GM19395 (cell line): Measurements from ENCODE around the gene LARP1B.
"Not testable (repeated sequence)": the region's sequence is repeated elsewhere in the genome, so short reads cannot be mapped to it uniquely, and the experiment has no call there.

Experiments
- ATAC-seq: cut with Tn5 transposase; IDR thresholded peaks from one replicate; pipeline ENCODE4 v1.9.1; 2021; ENCODE audit warnings: mild to moderate bottlenecking, moderate library complexity; ENCODE audit not compliant: unreplicated experiment

Gene LARP1B

DNA sequence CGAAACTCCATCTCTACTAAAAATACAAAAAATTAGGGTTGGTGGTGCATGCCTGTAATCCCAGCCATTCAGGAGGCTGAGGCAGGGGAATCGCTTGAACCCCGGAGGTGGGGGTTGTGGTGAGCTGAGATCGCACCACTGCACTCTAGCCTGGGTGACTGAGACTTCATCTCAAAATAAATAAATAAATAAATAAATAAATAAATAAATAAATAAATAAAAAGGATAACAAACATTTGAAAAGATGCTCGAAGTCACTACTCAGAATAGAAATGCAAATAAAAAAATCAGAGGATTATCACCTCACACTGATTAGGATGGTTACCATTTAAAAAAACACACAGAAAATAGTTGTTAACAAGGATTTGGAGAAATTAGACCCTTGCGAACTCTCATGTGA, 73.8 kb downstream of the LARP1B start:
- no peak for ATAC-seq

DNA sequence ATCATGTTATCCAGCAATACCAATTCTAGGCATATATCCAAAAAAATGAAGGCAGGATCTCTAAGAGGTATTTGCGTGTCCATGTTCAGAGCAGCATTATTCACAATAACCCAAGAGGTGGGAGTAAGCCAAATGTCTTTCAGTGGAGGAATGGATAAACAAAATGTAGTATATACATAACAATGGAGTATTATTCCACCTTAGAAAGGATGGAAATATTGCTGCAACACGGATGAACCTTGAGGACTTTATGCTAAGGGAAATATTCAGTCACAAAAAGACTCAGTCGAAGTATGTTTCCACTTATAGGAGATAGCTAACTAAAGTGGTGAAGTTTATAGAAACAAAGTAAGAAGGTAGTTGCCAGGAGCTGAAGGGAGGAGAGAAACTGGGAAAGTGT, 74.3 kb downstream of the LARP1B start:
- ATAC-seq, result no peak

DNA sequence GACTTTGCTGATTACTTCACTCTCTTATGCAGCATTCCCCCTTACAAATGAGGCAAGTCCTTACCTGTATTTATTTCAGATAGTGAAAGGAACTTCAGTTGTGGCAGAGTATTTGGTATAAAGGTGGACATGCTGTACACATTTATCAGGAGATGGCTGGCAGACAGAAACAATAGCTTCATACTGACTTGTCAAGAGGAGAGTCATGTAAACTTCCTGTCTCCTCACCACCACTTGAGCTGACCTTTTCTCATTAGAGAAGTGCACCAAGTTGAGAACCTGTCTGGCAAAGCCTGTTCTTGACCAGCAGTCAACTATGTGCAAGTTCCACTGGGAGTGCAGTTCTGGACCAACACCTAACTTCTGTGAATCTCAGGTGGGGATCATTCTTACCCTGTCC, 80.8 kb downstream of the LARP1B start:
- no peak for ATAC-seq

DNA sequence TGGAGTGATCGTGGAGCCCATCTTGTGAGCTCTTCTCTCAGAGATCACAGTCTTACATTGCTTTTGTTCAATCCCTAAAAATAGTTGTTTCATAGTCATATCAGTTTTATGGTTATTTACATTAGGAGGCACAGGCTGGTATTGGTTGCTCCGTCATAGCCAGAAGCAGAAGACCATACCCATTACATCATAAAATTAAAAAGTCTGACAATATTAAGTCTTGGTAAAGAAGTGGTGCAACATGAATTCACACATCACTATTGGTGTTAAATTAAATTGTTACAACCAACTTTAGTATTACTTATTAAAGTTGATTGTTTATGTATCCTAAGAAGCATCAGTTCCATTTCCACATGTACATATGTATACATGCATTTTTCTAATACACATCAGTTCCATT, 84.6 kb downstream of the LARP1B start:
- no peak for ATAC-seq

DNA sequence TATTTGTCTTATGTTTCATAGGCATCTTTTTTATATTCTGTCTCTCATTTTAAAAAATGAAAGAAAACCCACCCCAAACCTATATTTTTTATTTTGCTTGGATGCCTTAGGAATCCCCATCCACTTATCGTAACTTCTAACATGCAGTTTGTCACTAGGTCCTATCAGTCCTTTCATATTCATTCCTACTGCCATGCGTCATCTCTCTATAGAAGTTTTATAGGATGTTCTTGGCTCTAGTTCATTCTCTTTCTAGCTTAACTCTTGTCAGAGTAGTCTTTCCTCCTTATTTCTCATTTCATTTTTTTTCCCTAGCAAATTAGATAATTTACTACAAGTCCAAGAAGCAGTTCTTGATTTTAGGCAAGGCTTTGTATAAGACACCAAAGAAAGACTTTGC, 92.7 kb downstream of the LARP1B start:
- ATAC-seq, result no peak

DNA sequence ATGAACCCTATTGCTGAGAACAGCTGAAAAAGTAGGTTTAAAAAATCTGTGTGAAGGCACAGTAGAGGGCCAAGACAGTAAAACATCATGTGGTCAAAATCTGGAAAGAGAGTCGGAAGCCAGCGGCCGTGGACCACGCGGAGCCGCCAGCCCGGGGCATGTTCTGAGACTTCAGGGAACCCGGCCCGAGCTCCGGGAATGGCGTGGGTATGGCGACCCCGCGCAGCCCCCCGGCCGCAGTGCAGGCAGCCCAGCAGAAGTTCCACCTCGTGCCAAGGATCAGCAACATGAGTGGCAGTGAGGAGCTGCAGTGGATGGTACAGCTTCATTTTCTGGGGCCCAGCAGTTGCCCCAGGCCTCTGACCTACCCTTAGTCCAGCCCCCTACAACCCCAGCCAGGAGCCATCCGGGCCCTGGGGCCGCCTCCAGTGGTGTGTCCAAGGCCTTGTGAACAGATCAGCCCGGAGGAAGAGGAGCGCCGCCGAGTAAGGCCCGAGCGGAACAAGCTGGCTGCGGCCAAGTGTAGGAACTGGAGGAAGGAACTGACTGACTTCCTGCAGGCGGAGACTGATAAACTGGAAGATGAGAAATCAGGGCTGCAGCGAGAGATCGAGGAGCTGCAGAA, 94.2 kb downstream of the LARP1B start:
- no peak for ATAC-seq

DNA sequence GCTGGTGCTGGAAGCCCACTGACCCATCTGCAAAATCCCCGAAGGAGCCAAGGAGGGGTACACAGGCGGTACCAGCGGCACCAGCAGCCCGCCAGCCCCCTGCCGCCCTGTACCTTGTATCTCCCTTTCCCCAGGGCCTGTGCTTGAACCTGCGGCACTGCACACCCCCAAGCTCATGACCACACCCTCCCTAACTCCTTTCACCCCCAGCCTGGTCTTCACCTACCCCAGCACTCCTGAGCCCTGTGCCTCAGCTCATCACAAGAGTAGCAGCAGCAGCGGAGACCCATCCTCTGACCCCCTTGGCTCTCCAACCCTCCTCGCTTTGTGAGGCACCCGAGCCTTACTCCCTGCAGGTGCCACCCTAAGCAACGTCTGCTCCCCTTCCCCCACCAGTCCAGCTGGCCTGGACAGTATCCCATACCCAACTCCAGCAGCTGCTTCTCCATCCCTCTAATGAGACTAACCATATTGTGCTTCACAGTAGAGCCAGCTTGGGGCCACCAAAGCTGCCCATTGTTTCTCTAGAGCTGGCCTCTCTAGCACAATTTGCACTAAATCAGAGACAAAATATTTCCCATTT, 94.9 kb downstream of the LARP1B start:
- no peak for ATAC-seq

DNA sequence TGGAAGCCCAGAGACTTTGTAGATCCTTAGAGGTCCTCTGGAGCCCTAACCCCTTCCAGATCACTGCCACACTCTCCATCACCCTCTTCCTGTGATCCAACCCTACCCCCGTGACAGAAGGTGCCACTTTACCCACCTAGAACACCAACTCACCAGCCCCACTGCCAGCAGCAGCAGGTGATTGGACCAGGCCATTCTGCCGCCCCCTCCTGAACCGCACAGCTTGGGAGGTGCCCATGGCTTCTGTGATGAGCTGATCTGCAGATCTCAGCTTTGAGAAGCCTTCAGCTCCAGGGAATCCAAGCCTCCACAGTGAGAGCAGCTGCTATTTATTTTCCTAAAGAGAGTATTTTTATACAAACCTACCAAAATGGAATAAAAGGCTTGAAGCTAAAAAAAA, 95.4 kb downstream of the LARP1B start:
- not testable (repeated sequence) for ATAC-seq

DNA sequence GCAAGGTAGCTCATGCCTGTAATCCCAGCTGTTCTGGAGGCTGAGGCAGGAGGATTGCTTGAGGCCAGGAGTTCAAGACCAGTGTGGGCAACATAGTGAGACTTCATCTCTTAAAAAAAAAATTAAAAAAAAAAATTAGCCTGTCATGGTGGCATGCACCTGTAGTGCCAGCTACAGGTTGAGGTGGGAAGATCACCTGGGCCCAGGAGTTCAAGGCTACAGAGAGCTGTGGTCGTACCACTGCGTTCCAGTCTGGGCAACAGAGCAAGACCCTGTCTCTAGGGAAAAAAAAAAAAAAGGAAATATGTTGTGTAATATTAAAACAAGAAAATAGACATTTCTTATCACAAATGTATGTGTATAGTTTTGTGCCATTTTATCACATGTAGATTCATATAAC, 97.8 kb downstream of the LARP1B start:
- ATAC-seq, result no peak

DNA sequence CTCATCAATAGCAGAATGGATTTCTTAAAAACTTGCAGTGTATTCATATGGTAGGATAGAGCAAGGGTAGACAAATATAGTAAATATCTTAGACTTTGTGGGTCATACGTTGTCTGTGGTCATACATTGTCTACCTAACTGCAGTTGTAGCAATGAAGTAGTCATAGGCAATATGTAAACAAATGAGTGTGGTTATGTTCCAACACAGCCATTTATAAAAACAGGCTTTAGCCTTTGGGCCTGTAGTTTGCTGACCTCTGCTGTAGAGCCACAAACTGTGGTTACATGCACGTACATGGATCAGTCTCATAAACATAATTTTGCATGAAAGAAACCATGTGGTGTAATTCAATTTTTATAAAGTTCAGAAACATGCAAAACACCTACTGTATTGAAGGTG, 98.9 kb downstream of the LARP1B start:
- ATAC-seq, result no peak

DNA sequence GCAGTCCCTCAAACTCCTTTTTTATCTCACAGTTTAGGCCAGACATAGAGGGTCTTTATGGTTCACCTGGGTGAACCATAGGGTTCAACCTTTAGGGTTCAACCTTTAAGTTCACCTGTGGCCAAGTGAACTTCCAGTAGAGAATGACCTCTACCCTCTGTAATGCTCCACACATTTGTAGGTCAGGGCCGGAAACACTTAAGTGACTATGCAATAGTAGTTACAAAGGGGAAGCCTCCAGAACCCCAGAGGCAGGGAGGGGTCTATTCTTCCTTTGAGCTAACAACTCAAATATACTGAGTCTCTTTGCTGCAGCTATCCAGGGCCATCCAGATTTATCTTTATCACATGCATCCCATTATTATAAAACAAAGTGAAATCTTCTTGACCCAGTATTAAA, 100.0 kb downstream of the LARP1B start:
- ATAC-seq, result no peak

DNA sequence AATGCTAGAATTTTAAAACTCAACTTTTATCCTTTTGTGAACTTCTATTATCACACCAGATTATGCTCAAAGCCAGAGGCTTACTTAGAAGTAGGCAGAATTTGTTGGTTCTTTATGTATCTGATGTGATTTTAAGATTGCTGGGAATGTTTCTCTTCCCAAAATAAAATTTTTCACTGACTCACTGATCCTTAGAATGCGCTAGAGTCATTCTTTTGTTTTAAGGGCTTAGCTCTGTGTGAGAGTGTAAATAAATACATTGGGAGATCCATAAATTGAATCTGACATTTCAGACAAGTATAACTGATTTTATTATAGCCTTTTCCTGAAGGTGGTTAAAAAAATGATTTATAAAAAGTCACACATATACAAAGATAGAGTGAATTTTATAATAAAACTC, 101.3 kb downstream of the LARP1B start:
- ATAC-seq, result no peak

DNA sequence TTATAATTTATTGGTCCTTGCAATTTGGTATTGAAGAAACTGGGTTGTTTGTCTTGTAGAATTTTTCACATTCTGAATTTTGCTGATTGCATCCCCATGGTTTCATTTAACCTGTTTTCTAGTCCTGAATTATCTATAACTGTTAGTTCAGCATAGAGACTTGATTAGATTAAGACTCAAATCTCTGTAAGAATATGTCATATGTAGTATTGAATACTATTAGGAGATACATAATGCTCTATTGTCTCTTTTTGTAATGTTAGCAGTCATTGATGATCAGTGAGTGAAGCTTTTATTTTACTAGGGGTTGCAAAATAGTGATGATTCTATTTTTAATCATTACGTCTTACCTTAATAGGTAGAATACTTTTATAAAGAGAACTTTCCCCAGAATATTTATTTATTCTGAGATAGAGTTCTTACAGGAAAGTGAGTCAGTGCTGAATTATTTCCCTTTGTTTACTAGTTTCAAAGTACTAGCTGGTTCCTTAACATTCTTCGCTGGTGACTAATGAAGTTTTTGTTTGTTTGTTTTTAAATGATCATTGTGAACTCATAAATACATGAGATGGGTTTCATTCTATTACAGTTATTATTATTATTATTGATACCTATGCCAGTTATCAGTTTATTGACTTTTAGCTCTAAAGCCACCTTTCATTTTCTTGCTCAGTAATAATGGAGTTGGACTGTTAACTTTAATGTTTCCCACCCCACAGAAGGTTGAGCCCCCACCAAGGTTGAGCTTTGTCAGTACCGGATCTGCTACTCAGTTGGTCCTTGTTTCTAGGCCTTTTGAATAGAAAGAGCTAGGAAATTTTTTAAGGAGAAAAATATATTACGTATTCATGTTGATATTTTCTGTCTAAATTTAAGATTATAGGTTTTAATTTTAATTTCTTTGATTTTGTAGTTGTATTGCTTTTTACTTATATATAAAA, 102.3 kb downstream of the LARP1B start:
- ATAC-seq, result no peak

DNA sequence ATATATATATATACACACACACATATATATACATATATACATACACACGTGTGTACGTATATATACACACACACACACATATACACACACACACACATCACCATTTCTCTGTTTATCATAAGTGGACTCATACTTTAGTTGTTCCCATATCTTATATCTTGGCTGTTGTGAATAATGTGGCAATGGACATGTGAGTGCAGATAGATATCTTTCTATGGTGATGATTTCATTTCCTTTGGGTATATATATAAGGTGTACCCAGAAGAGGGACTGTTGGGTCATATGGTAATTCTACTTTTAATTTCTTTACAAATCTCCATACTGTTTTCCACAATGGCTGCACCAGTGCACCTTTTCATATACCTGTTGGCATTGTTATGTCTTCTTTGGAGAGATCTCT, 105.9 kb downstream of the LARP1B start:
- ATAC-seq, result no peak

DNA sequence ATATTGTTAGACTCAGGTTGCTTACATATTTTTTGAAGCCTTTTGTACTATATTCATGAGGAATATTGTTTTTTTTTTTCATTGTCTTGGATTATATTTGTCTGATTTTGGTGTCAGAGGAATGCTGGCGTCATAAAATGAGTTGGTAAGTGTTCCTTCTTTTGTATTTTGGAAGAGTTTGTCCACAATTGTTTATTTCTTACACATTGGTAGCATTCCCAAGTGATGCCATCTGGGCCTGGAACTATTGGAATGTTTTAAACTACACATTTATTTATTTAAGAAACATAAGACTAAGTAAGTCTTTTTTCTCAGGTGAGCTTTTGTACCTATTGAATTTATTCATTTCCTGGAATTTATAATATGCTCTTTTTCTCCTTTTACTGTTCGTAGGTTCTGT, 107.6 kb downstream of the LARP1B start:
- ATAC-seq, result no peak

DNA sequence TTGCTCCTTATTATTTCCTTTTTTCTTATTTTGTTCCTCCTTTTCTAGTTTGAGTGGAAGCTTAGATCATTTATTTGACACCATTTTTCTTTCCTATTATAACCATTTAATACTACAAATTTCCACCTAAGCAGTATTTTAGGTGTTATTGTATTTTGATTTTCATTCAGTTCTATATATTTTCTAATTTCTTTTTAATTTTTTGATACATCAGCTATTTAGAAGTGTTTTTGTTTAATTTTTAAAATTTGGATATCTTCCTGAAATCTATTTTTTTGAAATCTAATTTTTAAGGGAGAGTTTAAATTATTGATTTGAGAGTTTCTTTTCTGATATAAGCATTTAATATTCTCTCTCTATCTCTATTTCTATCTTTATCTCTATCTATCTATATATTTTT, 108.1 kb downstream of the LARP1B start:
- no peak for ATAC-seq

DNA sequence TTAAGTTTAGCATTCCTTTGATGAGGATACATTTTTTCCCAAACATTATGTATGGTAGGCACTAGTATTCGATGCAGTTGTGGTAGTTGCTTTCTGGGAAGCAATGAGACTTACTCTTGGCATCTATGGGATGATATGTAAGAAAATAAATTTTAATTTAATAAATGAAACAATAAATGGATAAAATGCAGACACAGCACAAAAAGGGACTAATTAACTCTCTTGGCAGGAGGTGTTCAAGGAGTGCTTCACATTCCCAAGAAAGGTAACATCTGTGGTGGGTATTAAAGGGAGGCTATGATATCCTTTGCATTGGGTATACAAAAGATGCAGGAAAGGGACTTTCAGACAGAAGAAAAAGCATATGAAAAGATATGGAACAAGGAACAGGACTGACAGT, 115.5 kb downstream of the LARP1B start:
- ATAC-seq, result no peak

DNA sequence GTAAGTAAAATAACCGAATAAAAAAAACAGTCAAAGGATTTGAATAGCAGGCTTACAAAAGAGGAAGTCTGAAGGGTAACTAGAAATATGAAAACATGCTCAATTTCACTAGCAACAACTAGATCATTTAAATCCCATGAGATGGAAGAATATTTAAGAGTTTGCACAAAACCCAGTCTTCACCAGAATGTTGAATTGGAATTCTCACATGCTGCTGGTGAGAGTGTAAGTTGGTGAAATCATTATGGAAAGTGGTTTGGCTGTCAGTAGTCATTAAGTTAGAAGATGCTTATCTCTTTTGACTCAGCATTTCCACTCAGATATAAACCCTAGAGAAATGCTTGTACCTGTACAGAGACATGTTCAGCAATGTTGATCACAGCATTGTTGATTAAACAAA, 116.4 kb downstream of the LARP1B start:
- ATAC-seq, result no peak

DNA sequence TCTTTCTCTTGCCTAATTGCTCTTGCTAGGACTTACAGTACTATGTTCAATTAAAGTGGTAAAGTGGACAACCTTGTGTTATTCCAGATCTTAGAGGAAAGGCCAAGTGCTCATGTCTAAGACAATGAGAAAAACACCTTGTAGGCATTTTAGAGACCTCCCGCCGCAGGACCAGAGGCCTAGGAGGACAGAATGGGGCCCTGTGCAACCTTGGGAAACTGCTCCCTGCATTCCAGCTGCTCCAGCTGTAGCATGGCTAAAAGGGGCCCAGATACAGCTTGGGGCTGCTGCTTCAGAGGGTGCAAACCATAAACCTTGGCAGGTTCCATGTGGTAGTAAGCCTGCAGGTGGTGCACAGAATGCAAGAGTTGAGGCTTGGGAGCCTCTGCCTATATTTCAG, 125.5 kb downstream of the LARP1B start:
- ATAC-seq, result no peak

DNA sequence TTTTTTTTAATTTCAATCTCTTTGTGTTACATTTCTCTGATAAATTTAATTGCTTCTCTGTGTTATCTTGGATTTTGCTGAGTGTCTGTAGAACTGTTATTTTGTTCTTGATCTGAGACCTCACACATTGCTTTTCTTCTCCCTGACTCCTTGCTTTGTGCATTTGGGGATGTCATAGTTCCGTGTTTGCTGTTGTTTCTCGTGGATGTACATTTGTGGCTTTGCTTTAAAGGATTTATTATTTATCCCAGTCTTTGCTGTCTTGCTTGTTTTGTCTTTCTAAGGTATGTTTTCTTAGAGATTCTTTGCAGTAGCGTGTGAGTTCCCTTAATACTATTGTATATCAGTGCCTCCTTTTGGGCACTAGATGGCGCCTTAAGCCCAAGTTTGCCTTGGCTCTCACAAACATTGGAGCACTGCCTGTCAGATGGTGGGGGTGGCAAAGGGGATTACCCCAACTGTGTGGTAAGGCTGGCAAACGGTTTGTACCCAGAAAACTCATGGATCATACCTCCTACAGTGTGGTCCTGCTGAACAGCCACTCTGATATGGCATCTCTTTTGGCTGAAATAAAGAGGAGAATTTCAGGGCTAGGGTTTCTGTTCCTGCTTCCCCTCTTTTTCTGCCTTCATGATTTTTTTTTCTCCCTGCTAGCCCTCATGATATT, 130.1 kb downstream of the LARP1B start:
- peak; percentile 99 for ATAC-seq
